Stimulated activated CD8-positive, alpha-beta memory T cell treated with anti-CD3 and anti-CD28 coated beads, Interleukin-4, amount 100 ng/mL, for 4 hours (primary cell): ENCODE measurements around the gene SKIDA1.

Experiments used
- DNase-seq, 2 donors: peaks; one replicate each; pipeline ENCODE4 v3.0.0-alpha.2; 2020; ENCODE audit warnings: low read depth in 2 of 2, low spot score in 1 of 2

SKIDA1 gene

GRCh38 chr10:21529032-21529910 is 3.8 kb upstream of the SKIDA1 start:
- no peak for DNase-seq

DNA sequence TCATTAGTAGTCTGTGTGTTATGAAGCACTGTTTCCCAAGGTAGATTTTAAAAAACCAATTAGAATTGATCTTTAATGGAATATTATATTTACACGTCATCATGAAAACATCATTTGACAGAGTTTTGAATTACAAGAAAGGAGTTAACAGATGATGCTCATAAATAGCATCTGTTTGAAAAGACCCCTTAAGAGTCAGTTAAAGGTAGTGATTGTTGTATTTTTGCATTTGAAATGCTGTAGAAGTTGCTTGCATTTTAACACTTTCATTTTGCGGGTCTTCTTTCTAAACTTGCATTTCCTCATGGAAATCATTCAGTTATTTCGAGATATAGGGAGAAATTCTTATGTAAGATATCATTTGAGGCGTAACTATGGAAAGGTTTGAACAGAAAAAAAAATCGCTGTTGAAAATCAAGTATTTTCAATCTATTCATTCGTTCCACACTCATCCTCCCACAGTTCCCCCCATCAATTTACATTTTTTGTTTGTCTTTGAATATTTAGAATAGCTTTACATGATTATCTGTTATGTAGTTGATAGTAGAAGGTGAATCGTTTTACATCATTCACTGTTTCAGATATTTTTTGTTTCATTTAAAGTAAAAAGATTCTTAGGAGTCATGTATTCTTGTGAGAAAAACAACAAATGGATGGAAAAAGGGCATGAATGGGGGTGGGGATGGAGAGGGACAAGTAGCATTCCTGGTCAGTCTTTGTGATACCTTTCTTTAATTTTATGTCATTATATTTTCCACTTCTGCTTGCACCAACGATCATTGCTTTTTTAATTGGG is 3.0 kb upstream of the SKIDA1 start:
- no peak for DNase-seq

GRCh38 chr10:21527598-21528235 is 2.2 kb upstream of the SKIDA1 start:
- DNase-seq: no peak

- no peak for DNase-seq
Observed at GRCh38 chr10:21526860-21527597, 1.5 kb upstream of the SKIDA1 start.

- no peak for DNase-seq
Observed at GRCh38 chr10:21526188-21526859, 842 bp upstream of the SKIDA1 start.

DNA sequence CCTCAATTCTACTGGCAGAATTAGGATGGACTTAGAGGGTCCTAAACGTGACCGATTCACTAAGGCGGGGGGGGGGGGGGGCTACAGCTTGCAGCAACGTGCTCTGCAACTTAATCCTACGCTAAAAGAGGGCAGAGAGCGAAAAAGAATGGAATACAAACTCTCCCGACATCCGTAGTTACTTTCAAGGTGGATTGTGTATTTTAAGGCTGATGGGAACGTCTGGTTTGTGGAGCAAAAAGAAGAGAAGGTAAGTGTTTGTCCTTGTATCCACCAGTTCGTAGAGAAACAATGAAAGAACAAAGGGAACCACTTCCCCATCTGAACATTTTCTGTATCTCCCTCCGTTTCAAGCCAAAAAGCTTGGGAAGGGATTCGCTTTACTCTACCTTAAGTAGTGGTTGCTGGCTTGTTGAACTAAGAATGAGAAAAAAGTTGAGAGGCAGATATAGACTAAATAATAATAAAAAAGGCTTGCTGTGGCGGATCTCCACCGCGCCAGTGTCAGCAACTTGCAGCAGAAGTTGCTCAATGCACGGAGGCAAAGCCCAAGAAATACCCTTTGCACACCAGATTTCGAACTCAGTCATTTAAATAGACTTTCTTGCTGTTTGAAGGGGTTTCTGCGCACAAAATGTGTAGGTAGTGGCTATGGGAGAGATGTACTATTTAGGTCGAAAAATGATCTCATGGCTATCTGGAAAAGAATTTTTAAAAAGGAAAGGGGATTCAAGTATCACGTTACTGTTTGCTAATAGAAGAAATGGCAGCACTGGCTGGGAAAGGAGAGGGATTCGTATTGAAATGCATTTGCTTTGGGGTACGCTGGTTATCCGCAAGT is 736 bp downstream of the SKIDA1 start:
- DNase-seq: no peak

- no peak for DNase-seq
Observed at GRCh38 chr10:21524131-21524525, 1.4 kb downstream of the SKIDA1 start.

DNA sequence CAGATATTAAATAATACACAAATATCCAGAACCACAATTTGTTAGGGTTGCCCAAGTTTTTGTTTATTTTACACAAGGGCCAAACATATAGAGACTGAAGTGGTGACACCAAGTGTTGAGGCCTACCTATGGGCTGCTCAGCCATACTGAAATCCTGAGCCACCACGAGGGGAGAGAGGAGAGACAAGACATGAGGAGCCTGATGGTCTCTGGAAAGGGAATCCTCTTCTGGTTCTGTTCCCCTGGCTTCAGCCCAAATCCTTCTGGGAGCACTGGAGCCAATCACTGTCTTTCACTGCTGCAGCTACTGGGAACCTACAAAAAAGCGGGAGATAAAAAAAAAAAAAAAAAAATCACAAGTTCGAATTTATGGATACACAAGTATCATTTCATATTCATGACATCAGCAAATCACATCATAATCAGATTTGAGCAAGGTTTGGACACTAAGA is 1.9 kb downstream of the SKIDA1 start:
- DNase-seq: no peak

GRCh38 chr10:21522631-21523406 is 2.7 kb downstream of the SKIDA1 start:
- DNase-seq: no peak

DNA sequence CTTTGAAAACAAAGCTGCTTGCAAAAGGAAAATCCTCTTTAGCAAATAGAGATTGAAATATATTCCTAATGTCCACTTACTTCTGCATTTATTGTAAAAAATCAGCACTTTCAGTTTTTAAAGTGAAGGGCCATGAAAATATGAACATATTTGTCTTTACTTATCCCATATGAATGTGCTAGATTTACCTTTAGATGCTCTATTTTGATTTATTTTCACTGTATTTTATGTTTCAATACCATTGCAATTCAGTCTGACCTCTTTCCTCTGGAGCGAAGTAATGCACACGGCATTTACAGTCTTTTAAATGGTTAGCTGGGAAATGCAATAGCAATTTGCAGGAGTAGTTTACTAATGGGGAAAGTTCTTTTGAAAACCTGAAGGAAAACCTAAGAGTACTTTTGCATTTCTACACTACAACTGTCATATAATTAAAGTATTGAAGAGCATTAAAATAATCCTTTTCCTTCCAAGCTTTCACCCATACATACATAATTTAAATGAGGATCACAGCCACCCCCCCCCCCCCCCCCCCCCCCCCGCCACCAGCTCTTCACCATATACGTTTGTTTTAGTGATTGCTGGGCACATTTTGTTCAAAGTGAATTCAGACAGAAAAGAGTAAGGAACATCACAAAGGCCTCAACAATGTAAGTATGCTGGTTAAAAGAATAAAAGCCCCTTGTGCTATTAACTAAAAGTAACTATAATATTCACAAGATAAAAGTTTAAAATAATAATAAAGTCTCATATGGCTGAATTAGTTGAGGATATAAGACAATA is 3.5 kb downstream of the SKIDA1 start:
- DNase-seq: no peak

DNA sequence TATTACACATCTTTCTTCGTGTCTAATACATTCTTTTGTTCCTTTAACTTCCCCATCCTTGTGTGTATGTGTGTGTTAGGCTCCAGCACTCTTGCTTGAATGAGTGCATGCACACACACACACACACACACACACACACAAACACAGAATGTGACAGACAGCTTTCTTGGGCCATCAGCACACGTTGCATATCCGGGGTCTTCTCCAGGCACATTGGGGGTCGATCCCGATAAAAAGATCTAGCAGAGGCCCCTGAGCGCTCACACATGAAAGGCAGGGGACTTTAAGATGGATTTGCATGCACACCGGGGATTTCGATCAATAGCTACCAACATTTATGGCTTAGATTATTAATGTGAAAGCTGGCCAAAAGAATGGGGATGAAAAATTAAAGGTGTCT is 4.5 kb downstream of the SKIDA1 start:
- no peak for DNase-seq

- no peak for DNase-seq
Observed at GRCh38 chr10:21520509-21520908, 5.0 kb downstream of the SKIDA1 start.

DNA sequence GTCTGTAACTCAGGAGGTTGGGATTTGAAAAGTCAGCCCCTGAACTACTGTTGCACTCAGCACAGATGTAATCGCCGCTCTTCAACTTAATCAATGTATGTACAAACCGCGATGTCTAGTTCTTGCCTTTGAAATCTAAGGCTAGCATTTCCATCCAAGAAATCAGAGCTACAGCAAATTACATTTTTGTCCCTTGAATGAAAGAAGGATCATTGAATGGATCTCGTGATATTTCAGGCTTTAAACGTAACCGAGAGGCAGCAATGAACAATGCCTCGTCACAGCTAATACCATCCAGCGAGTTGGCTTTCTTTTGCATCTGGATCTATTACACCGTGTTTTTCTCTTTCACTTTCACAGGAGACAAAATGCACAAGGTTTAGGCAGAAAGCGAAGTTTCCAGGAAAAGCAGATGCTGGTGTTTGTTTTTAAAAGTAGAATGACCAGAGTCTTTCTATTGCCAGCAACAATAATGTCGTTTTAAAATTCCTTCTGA is 5.5 kb downstream of the SKIDA1 start:
- DNase-seq: no peak

- no peak for DNase-seq
Observed at GRCh38 chr10:21519397-21519933, 6.0 kb downstream of the SKIDA1 start.

DNA sequence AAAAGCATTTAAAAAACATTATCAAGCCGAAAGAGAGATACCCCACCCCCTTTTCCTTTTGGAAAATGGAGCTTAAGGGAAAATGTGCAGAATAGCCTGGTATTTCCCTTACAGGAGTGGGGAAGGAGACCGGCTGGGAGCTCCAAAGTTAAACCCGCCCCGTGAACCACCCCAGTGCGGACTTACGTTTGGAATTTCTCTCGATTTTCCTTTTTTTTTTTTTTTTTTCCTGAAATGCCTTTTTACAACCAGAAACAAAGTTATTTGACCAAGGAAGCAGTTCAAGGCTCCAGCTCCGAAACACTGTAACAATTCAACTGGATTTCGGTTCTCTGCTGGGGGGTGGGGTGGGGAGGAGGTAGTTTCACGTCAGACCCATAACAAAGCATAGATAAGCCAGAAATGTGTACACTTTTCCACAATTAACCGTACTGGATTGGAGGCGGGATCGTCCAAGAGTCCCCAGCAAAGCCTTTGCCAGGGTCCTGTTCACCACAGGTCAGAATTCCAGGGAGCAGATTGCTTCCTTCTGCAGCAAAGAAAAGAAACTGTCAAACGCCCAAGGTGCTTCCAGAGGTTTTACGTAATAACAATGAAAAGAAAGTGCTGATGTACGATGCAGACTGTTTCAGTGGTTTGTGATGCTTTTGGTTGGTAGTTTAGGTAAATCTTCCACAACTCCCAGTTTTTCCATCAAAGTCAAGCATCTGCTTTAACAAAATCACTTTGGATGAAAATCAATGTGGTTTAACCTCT is 6.7 kb downstream of the SKIDA1 start:
- DNase-seq: no peak

DNA sequence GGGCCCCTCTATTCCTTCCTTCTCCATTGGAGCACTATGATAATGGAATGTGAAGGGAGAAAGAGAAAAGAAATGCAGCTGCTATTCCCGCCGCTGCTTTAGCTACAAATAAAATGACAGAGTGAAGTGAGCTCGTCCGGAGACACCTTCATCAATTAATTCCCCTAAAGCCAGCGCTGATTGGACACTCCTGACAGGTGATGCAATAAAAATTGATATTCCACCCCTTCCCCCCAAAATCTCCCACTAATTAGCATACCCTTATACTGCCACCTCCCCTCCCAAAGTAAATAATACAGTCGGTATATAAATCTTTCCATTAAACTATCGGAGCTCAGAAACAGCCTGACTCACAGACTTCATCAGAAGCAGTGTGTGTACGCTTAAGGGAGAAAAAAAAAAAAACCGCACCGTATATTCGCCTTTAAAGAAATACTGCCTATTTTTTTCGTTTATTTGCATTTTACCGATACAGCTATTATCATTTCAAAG is 7.3 kb downstream of the SKIDA1 start:
- no peak for DNase-seq
